Measurements from ENCODE around the gene RAD52. TPM values are rescaled to one million over a fixed set of nuclear protein-coding genes. Genes with fewer than 3 reads are reported as not detected.
A peak's percentile ranks its signal among the peaks of the same experiment; 100 is the strongest.

RAD52 gene
- total RNA-seq, 1 experiment from 2014 or later = 15.3 TPM

DNA sequence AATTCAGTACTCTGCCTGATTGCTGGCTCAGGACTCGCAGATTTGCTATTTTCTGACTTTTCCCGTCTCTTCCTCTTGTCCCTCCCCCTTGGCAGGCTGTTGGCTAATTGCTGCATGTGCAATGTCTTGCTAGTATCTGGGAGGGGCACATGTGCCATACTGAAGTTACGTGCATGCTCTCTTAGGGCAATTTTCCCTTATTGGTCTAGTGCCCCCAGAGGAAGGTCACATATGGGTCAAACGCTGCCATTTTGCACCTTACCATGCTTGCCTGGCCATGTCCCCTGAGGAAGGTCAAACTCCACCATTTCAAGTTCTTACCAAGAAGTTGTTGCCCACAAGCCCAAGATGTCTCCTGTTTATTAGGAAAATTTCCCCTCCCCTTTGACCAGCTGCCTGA, 27.7 kb upstream of the RAD52 start:
- Histone ChIP-seq H3K27ac (ENCODE audit: insufficient read length, low read depth, low read length) (no peak overlapping the region), H2BK20ac (ENCODE audit: low read depth, low read length, poor library complexity, severe bottlenecking) (no peak overlapping the region), H3K4me1 (ENCODE audit: insufficient read depth, low read length) (no peaks in the 10 kb centered on the region), H3K9me3 (ENCODE audit: control insufficient read depth, low read depth, low read length) (no peaks in the 10 kb centered on the region), H3K14ac (ENCODE audit: insufficient read depth, low read length) (no peak overlapping the region), H3K23me2 (ENCODE audit: insufficient read length, low read depth, low read length, poor library complexity, severe bottlenecking) (no peaks in the 10 kb centered on the region), H3K18ac (ENCODE audit: insufficient read length, low read depth, low read length) (no peak overlapping the region), H3K27me3 (ENCODE audit: insufficient read depth, low read length) (no peaks in the 10 kb centered on the region), H3K9ac (ENCODE audit: extremely low read depth, insufficient read length, low read length) (no peak overlapping the region), H3K79me1 (ENCODE audit: insufficient read depth, low read depth, low read length, poor library complexity, severe bottlenecking) (no peaks in the 10 kb centered on the region), H3T11ph (ENCODE audit: low read length) (no peak overlapping the region), H2BK12ac (ENCODE audit: insufficient read length, low read depth, low read length) (no peak overlapping the region), H2AK5ac (ENCODE audit: insufficient read length, low read length) (no peak overlapping the region), H2BK5ac (ENCODE audit: insufficient read length, low read length) (no peak overlapping the region), H3K79me2 (ENCODE audit: insufficient read depth, low read length) (no peaks in the 10 kb centered on the region), H3K56ac (ENCODE audit: insufficient read length, low read depth, low read length) (no peak overlapping the region), H3K23ac (ENCODE audit: insufficient read length, low read depth, low read length) (no peak overlapping the region), H2BK120ac (ENCODE audit: low read depth, low read length, poor library complexity, severe bottlenecking) (no peak overlapping the region), H3K4me2 (ENCODE audit: insufficient read depth, insufficient read length, low read length) (no peak overlapping the region), H4K20me1 (ENCODE audit: control insufficient read depth, insufficient read depth, insufficient read length) (no peaks in the 10 kb centered on the region), H2AFZ (ENCODE audit: low read length) (no peak overlapping the region), H3K4ac (ENCODE audit: low read depth, low read length) (no peak overlapping the region), H4K5ac (ENCODE audit: insufficient read length, low read depth, low read length) (no peak overlapping the region), H4K91ac (ENCODE audit: insufficient read length, low read depth, low read length) (no peak overlapping the region), H2BK15ac (ENCODE audit: low read depth, low read length) (no peak overlapping the region), H4K8ac (replicated peaks; ENCODE audit: insufficient read length, low read depth, low read length) (no peak overlapping the region)
- Mint-ChIP-seq H3K4me1 (peaks cover 4 to 5% of the 10 kb centered on the region in 2 experiments; a peak in 2 of 4 replicates), H3K27me3 (ENCODE audit: low read depth) (no peaks in the 10 kb centered on the region; the same call in 1 of the 2 replicates), H3K27ac (peak overlapping the region in 1 of 3 experiments; percentile 7; a peak in 1 of 7 replicates), H3K9me3 (peaks cover 0 to 3% of the 10 kb centered on the region in 2 experiments; a peak in 2 of 5 replicates), H3K4me3 (no peak overlapping the region), H3K36me3 (ENCODE audit: insufficient read depth in 1 of 3, low read depth in 3 of 3) (no peaks in the 10 kb centered on the region; a peak in 1 of 7 replicates)
- DNase-seq = no peak
- TF ChIP-seq, protein P1, sequence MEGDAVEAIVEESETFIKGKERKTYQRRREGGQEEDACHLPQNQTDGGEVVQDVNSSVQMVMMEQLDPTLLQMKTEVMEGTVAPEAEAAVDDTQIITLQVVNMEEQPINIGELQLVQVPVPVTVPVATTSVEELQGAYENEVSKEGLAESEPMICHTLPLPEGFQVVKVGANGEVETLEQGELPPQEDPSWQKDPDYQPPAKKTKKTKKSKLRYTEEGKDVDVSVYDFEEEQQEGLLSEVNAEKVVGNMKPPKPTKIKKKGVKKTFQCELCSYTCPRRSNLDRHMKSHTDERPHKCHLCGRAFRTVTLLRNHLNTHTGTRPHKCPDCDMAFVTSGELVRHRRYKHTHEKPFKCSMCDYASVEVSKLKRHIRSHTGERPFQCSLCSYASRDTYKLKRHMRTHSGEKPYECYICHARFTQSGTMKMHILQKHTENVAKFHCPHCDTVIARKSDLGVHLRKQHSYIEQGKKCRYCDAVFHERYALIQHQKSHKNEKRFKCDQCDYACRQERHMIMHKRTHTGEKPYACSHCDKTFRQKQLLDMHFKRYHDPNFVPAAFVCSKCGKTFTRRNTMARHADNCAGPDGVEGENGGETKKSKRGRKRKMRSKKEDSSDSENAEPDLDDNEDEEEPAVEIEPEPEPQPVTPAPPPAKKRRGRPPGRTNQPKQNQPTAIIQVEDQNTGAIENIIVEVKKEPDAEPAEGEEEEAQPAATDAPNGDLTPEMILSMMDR (conservative IDR thresholded peaks at IDR 0.05) = no peak; the same call in 1 of the 3 replicates
- WGBS (ENCODE audit: extremely low coverage, insufficient read length, low lambda C conversion rate) = no CpG with 5 or more reads among the region's 4 CpGs
